Amygdala (tissue), 56 donors: Measurements from ENCODE around the gene ASIC5.
"Not testable (repeated sequence)": the region's sequence is repeated elsewhere in the genome, so short reads cannot be mapped to it uniquely, and the experiment has no call there.

Experiments
- DNase-seq, 56 donors: peaks; one replicate each; lab custom pipeline; 2025; lab: John Stamatoyannopoulos, UW

ASIC5 gene

DNA sequence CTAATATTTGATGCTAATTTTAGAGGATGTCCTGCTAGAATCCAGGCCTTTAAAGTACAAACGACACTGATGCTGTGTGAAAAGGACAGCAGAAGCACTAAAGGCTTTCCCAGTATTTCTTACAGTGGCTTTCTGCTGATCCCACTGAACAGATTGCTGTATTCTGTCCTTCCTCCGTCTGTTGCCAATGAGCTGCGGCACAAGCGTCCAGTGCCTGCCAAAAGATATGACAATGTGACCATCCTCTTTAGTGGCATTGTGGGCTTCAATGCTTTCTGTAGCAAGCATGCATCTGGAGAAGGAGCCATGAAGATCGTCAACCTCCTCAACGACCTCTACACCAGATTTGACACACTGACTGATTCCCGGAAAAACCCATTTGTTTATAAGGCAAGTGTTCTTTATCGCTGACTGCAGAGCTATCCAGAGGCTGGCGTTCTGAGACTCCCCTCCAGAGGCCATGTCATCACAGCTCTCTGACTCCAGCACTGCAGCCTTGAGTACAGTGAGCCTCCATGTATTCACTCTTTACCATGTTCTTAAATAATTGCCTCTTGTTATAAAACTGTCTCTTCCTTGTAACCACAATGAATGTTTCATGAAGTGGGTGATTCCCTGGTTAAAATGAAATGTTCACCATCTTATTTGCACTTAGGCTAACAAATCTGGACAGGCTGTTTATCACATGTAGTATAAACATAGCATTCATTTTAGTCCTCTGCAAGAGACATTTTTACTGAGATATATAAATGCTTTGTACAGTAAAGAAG, 63.7 kb downstream of the ASIC5 start:
- peak in 3 of 56 donors; percentile 7 to 18 (median 10) for DNase-seq

DNA sequence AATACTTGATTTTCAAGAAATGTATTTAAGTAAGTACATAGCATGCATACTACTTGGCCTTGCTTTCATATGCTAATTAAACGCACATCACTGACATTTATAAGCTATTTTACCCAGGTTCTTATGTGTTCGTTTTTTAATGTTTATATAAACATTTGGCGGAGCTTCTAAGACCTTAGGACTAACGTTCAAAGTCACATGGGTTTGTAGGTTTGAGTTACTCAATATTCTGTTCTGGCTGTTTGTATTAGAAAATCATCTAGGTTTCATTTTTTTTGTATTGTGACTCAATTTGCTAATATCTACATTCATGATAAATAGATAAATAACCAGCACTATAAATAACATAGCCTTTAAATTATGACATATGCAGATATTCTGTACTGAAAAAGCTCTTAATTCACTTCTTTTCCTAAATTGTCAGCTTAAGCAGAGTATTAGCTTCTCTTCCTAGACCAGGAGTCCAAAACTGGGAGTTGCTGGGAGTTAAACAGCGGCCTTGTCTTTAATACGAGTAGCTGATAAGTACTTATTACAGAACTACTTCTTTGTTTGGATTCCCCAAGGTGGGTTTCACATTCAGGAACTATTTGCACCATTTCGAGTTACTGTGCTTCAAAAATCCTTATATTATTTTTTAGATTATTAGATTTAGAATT, 65.3 kb downstream of the ASIC5 start:
- DNase-seq, result no peak

DNA sequence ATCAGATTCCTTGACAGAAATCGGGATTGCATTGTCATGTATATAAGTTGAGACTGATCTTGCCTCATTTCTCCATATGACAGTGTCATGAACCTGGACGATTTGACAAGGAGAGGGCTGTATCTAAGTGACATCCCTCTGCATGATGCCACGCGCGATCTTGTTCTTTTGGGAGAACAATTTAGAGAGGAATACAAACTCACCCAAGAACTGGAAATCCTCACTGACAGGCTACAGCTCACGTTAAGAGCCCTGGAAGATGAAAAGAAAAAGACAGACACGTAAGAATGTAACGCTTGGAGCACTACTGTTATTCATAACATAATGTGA, 66.3 kb downstream of the ASIC5 start:
- no peak for DNase-seq

DNA sequence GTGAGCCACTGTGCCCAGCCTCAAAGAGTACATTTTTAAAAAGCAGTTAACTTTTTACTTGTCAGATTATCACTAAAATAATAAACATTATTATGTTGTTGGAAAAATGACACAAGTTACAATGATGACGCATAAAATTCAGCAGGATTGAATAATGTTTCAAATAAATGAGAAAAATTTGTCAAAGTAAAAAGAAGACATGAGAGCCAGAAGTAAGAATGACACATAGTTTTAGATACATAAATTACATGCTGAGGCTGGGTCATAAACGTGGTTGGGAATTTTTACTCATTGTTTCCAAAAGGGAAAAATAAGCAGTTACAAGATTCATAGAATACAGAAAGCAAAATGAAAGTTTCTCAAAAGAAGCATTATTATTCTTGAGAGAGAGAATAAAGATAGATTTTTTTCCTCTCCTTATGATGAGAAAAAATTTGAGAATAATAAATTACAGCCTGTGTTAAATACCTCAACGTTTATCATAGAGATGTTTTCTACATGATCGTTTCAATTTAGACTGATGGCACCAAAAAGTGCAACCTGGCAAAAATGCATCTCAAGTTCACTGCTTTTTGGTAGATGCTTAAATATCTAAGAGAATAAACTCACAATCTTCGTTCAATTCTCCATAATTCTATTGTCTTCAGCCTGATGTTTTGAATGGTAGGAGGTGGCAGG, 66.8 kb downstream of the ASIC5 start:
- no peak for DNase-seq

DNA sequence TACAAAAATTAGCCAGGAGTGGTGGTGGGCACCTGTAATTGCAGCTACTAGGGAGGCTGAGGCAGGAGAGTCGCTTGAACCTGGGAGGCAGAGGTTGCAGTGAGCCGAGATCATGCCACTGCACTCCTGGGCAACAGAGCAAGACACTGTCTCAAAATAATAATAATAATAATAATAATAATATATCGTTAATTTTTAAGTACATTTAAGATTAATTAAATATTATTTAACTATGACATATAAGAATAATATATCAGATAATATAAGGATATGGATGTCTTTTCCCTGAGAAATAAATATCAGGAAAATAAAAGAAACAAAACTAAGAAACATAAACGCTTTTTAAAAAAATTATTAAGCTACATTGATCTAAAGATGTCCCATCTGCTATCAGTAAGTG, 68.5 kb downstream of the ASIC5 start:
- not testable (repeated sequence) for DNase-seq

DNA sequence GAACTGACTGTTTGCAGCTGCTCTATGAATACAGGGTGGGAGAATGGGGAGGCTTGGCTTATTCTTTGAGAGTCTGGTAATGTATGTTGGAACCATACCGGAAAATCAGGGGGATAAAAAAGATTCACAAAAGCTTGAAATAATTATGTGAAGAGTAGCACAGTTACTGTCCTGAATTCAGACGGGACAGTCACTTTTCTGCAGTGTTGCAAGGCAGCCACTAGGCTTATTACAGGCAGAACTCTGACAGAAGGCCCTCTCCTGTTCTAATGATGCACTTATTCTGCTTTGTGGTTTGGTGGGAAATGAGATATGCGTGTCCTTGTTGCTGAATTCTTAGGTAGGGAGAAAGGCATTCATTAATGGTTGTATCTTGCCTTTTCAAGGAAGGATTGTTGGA, 70.1 kb downstream of the ASIC5 start:
- no peak for DNase-seq

DNA sequence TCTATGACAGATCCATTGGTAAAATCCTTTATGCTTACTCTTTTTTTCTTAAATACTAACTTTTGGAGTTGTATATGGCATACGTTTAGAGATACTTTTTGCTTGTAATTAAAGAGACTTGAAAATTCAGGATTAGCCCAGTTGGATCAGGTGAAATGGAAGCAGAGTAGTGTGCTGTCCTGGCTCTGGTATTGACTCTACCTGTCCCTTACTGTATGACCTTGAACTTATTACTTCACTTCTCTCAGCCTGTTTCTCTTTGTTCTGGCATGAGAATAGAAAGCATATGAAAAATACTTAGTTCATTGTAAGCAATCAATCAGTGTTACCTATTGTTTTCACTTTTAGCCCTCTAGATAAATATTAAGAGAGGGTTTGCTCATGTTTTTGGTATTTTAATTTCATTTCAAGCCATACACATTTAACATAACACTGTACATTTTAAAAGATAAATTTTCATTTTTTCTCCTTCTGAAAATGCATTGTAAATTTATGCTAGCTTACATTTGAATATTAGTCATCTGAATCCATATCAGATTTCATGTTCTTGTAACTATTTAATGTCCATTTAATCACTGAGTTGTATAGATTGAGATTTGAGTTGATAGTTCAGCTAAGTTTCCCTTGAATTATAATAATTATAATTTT, 71.4 kb downstream of the ASIC5 start:
- DNase-seq, result no peak

DNA sequence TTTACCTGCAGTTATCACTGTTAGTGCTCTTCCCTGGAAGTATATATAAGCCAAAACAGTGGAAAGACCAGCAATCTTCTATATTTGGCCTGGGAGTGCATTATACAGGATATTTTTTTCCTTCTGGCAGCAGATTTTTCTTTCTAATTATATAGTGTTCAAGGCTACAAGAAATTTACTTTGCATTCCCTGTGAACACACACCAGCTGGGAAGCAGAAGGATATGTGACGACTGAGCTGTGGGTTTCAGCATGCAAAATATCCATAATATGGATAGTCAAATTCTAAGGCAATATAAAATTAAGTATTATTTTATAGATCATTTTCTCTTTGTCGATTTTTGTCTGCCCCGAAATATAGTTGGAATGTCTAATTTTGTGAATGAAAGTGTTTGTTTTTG, 76.1 kb downstream of the ASIC5 start:
- DNase-seq, result no peak

DNA sequence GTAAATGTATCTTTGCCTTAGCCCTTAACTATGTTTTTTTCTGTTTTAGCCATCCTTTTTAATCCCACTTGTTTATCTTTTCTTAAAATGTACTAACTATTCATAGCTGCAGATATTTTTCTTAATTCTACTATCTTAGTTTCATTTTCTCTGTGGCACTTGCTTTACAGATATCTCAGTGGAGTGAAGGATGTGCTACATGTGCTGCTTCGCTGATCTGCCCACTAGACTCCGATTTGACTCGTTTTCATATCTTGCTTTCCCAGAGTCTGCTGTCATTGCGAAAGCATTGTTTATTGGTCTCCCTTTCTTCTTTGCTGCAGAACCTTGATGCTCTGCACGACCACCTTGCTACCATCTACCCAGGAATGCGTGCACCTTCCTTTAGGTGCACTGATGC, 76.7 kb downstream of the ASIC5 start:
- peak in 1 of 56 donors; percentile 5 for DNase-seq

DNA sequence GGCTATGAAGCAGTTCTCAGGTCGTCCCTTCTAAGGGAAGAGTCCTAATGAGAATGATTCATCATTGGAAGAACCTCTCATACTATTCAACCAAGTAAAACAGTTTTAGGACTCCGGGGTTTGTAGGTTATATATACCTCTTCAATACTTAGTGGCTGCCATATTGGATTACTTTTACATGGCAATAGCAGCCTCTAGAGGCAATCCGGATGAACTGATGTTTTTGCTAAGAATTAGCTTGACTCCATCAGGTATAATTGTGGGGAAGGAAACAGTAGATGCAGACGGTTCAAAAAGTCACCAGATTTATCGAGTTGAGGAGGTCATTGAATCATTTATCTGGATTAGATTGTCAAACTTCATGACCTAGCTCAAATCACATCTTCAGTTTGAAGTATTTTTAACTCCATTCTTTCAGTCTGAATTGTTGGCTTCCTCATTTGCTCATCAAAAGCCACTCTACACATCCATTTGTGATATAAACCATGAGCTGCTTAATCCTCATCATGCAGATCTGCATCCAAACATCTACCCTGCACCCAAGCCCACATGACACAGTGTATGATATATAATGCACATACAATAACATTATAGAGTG, 78.9 kb downstream of the ASIC5 start:
- peak in 1 of 56 donors; percentile 2 for DNase-seq

DNA sequence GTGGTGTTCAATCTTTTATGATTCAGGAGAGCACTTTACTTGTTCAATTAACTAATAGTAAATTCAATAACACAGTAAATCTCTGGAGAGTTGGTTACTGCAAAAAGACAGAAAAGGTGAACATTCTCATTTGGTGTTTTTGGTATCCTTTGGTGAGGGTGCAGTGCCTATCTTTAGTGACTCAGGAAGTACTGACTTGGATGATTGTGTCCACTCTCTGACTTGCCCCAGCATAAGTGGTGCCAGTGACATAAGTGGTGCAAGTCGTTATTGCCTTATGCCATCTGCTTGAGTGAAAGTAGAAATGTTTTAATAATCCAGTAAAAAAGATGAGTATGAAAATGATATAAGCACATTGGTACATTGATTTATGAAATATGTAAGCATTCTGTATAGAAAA, 80.2 kb downstream of the ASIC5 start:
- DNase-seq, result no peak

DNA sequence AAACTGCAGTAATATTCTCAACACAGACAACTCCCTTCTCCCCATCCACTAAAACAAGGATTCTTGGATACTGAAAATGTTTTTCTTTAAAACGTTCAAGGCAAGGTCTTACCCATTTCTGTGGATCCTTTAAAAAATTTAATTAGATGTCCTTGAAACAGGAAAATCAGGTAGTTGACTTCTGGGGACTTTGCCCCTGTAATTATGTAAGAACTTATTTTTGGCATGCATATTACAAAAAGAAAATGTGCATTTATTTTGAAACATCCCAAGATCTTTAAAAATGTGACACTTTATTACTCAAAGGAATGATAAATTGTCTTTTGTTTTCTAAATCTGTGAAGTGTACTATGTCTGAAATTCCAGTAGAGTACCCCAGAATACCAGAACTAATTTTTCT, 81.4 kb downstream of the ASIC5 start:
- DNase-seq, result no peak

DNA sequence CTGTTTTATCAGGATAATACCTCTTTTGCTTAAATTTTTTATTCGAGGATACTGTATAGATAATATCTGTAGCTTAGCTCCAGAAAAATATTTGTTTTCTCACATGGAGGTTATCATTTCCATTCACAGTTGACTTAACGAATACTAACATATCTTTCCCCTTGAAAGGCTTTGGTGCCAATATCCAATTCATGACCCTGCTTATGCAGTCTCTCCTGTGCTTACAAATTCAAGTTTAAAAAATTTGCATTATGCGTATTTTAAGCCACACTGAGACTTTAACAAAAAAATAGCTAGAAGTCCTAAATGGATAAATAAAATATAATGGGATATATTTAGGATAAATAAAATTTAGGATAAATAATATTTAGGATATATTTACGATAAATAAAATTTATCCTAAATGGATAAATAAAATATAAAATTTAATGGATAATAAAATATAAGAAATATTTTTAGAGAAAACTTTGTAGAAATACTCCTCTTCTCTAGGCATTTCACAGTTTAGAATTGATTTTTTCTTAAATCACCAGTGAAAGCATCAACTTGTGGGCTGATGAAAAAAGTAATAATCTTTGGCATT, 84.7 kb downstream of the ASIC5 start:
- DNase-seq, result no peak

DNA sequence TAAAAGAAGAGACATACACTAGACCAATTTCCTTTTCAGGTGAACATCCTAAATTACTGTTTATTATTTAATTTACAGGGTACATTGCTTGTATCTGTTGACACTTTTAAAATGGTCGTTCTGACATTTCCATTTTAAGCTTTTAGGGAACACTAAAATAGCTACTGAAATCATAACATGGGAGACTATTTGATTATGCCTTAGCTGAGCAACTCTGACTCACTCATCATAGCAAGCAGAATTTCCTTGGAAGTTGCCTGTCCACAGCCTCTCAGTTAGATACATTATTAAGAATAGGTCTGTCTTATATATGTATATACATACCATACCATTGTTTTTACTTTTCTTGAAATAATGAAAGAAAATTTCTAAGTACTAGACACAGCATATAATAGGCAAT, 85.3 kb downstream of the ASIC5 start:
- no peak for DNase-seq
